K562 (cell line): ENCODE data around the gene ABAT.

ENCODE experiments used
- SOX6 ChIP-seq: fragments of 450-650 bp; IDR thresholded peaks from 2 replicates; pipeline ENCODE4 v1.6.1; 2014; ENCODE audit warnings: mild to moderate bottlenecking
- ZNF639 ChIP-seq, 2 experiments: fragments of 200-800 bp in 1 of 2; sonication (Bioruptor generic) in 1 of 2; sonication (generic) in 1 of 2; formaldehyde crosslinking in 1 of 2; IDR thresholded peaks in 1 of 2; conservative IDR thresholded peaks in 1 of 2; 2 replicates each; pipeline versions ENCODE4 v1.5.0 to v1.6.1; 2016 to 2020; ENCODE audit warnings: missing compliant biosample characterization in 1 of 2, missing genetic modification characterization in 1 of 2, missing genetic modification reagents in 1 of 2

GRCh38 chr16:8686879-8687278, 12.5 kb downstream of the ABAT start:
- TF ChIP-seq ZNF639 (CRISPR knock-in tag; conservative IDR thresholded peaks at IDR 0.05 in 1 of 2, IDR thresholded peaks at IDR 0.05 in 1 of 2) (no peak), SOX6 (no peak)
